Ovary (tissue), 3 donors: ENCODE data around the gene GUCY2F.

Source experiments
- EP300 ChIP-seq: sonication (generic); formaldehyde crosslinking; IDR thresholded peaks from one replicate; pipeline ENCODE4 v1.6.1; 2017; ENCODE audit warnings: antibody characterized with exemption
- POLR2A ChIP-seq: fragments of 450-650 bp; IDR thresholded peaks from one replicate; pipeline ENCODE4 v1.6.1; 2017; ENCODE audit warnings: antibody characterized with exemption, mild to moderate bottlenecking, moderate library complexity
- TF ChIP-seq, protein P1 (sequence below), 3 donors: fragments of 450-650 bp in 2 of 3; fragments of 200-600 bp in 1 of 3; IDR thresholded peaks; one replicate each; pipeline versions ENCODE4 v1.5.1 to v1.8.0; 2016 to 2022; ENCODE audit warnings: antibody characterized with exemption in 3 of 3, mild to moderate bottlenecking in 1 of 3
- donor health status: DM: no; HTN: no; CAD: no.

- no peak for TF ChIP-seq POLR2A
- TF ChIP-seq, protein P1, sequence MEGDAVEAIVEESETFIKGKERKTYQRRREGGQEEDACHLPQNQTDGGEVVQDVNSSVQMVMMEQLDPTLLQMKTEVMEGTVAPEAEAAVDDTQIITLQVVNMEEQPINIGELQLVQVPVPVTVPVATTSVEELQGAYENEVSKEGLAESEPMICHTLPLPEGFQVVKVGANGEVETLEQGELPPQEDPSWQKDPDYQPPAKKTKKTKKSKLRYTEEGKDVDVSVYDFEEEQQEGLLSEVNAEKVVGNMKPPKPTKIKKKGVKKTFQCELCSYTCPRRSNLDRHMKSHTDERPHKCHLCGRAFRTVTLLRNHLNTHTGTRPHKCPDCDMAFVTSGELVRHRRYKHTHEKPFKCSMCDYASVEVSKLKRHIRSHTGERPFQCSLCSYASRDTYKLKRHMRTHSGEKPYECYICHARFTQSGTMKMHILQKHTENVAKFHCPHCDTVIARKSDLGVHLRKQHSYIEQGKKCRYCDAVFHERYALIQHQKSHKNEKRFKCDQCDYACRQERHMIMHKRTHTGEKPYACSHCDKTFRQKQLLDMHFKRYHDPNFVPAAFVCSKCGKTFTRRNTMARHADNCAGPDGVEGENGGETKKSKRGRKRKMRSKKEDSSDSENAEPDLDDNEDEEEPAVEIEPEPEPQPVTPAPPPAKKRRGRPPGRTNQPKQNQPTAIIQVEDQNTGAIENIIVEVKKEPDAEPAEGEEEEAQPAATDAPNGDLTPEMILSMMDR (IDR thresholded peaks at IDR 0.05): no peak
- no peak for TF ChIP-seq EP300
Measured at GRCh38 chrX:109351557-109351956, 130.3 kb downstream of the GUCY2F start.
